GM21825 (cell line): Measurements from ENCODE around the gene CLOCK.

Experiments used
- ATAC-seq: cut with Tn5 transposase; IDR thresholded peaks from one replicate; pipeline ENCODE4 v1.9.1; 2021; ENCODE audit warnings: mild to moderate bottlenecking, moderate library complexity; ENCODE audit not compliant: unreplicated experiment

The CLOCK gene

GRCh38 chr4:55386073-55386472, 160.6 kb downstream of the CLOCK start:
- ATAC-seq = peak; percentile 78

GRCh38 chr4:55385201-55385649, 161.5 kb downstream of the CLOCK start:
- ATAC-seq = no peak

GRCh38 chr4:55382488-55383003, 164.2 kb downstream of the CLOCK start:
- ATAC-seq = no peak

GRCh38 chr4:55381502-55381901, 165.2 kb downstream of the CLOCK start:
- ATAC-seq = no peak

- no peak for ATAC-seq
These were observed 166.1 kb downstream of the CLOCK start for GRCh38 chr4:55380576-55380975.

GRCh38 chr4:55378617-55379467, 167.9 kb downstream of the CLOCK start:
- ATAC-seq = no peak
